Raji (cell line): ENCODE results near the gene SIGLEC10.

Source experiments
- POLR2A ChIP-seq: IDR thresholded peaks from 2 replicates; pipeline ENCODE4 v1.6.1; 2011; ENCODE audit warnings: low read depth, low read length, control low read depth; ENCODE audit not compliant: insufficient read depth

The SIGLEC10 gene

DNA sequence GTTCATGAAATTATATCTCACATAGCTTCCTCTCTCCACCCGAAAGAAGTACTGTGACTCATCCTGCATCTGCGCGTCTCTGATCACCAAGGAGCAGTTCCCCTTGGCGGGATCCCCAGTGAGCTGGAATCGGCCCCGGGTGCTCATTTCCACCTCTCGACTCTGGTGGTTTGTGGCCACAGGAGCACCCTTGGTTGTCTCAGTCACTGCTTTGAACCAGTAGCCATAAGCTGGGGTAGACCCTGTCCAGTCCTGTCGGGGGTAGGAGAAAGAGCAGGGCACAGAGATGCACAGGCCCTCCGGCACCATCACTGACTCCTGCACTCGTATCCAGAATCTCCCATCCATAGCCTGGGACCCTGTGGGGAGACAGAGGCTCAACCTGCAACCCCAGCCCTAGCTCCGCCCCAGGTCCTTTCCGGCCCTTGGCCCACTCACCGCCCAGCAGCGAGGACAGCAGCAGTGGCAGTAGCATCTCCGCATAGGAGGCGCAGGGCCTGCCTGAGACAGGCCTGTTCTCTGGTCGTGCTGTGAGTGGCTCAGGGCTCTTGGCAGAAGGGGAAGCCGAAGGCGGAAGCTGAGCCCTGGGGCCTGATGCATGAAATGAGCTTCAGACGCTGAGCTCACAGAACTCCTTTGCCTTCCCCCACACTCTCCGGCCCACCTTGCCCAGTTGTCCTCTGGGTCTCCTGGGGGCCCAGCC, at the start of gene SIGLEC10:
TSS of gene SIGLEC10 (minus strand) at position 536 of the 703 bp plus-strand sequence. CDS start at position 475, 61 bp downstream.
- peak; percentile 75 for TF ChIP-seq POLR2A

DNA sequence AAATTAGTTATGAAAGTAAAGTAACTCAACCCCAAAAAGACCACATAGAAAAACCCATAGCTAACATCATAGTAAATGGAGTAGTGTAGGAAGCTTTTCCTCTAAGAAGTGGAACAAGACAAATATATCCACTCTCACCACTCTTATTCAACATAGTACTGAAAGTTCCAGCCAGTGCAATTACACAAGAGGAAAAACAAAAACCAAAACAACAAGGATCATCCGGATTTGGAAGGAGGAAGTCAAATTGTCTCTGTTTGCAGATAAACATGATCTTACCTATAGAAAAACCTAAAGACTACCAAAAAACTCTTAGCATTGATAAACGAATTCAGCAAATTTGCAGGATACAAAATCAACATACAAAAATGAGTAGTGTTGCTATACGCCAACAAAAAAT, 49.3 kb upstream of the SIGLEC10 start:
- TF ChIP-seq POLR2A, result no peak

DNA sequence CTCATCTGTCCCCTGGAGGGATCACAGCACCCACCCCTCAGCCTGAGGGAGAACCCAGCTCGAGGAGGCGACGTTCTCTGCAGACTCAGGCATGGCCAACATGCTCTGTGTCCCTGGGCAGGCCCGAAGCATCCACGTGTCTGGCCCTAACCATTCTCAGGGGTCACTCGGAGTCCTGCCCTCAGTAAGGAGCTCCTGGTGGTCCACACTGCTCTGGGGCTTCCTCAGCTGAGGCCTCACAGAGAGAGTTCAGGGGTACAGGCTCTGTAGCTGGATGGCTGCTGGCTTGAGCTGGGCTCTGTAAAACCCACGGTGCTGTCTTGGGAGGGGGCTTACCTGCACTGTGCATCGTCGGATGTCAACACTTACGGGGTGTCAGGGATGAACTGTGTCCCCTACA, 45.2 kb upstream of the SIGLEC10 start:
- no peak for TF ChIP-seq POLR2A

GRCh38 chr19:51462276-51462675, 44.8 kb upstream of the SIGLEC10 start:
- no peak for TF ChIP-seq POLR2A

DNA sequence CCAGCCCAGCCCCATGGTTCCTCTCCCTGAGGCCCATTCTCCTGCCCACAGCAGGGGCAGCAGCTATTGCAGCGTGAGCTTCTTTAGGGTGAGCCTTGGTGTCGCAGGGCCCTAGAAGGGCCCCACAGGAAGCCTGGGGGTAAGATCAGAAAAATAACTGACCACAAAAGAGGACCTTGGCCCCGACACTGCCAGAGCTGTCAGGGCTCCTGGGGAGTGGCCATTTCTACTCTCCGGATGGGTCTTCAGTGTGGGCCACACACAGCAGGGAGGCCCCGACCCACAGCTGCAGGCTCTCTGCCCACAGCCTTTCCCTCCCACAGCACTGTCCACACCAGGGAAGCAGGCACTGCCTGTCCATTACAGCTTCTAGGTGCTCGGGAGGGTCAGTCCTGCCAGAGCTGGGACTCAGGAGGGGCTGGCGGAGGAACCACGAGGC, 44.3 kb upstream of the SIGLEC10 start:
- TF ChIP-seq POLR2A, result no peak

- TF ChIP-seq POLR2A, result no peak
Measured at GRCh38 chr19:51460164-51460992, 42.9 kb upstream of the SIGLEC10 start.

DNA sequence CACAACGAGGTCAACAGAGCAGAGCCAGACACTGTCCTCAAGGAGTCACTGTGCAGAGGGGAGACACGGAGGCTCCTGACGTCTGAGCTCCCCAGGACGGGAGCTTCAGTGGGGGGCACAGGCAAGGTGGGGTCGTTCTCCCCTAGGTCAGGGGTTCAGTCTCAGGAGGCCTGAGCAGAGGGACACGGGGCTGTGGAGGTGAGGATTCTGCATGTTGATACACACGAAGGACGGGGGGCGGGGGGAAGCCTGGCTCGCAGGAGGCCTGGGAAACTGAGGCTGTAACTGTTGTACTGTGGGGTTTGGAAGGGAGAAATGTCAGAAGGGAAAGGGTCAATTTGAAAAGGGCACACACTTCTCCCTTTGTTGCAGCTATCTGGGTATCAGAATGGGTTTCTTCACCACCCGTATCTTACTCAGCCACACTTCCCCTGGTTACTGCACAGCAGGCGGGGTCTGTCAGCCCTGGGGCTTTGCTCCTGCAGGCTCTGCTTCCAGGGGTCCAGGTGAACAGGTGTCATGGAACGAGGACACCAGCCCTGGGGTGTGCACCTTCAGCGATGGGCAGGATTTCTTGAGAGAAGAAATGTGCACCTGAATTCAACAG, 41.6 kb upstream of the SIGLEC10 start:
- TF ChIP-seq POLR2A, result no peak

GRCh38 chr19:51458051-51458645, 40.7 kb upstream of the SIGLEC10 start, which contains the start of gene SIGLEC8:
Gene SIGLEC8 (minus strand): TSS chr19:51458454. CDS start chr19:51458387, 67 bp downstream.
- TF ChIP-seq POLR2A, result no peak

GRCh38 chr19:51457351-51458013, 40.0 kb upstream of the SIGLEC10 start:
- no peak for TF ChIP-seq POLR2A

GRCh38 chr19:51456541-51457290, 39.3 kb upstream of the SIGLEC10 start:
- TF ChIP-seq POLR2A, result no peak

- no peak for TF ChIP-seq POLR2A
Measured at GRCh38 chr19:51450730-51451307, 33.4 kb upstream of the SIGLEC10 start.

GRCh38 chr19:51448411-51449016, 31.1 kb upstream of the SIGLEC10 start:
- no peak for TF ChIP-seq POLR2A

DNA sequence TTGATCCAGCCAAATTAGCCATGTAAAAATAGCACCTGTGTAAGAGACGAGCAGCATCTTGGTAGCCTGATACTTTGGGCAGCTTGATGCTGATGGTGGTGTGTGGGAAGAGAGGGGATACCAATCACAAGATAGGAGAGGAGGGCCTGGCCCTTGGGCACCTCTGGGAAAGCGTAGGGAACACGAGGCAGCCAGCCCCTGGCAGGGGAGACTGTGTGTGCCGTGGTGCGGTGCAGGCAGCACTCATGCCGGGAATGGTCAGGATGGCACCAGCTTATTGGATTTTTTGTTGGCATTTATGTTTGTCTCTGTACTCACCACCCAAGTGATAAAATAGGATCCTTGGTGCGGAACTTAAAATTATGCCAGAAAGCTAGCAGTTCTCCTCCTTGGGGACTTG, 30.6 kb upstream of the SIGLEC10 start:
- TF ChIP-seq POLR2A, result no peak
